GM19452 (cell line): ENCODE data around the gene ARHGEF4.

Source experiments
- ATAC-seq: cut with Tn5 transposase; IDR thresholded peaks from one replicate; pipeline ENCODE4 v1.9.1; 2021; ENCODE audit not compliant: unreplicated experiment

ARHGEF4 gene

DNA sequence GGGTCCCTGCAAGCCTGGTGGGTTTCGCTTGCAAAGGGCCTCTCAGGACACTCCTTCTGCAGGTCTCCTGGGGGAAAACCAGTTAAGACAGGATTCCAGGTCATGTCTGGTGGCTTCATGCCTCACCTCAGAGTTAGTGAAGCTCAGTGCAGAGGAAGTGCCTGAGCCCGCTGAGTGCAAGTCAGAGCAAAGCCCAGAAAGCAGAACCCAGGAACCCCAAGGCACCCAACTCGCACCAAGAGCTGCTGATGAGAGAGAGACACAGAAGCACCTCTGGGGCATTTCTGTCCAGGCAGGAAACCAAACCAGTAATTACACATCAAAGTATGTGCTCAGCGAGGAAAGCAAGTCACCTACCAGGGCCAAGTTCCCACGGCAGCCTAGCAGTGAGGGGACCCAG lies 78.4 kb downstream of the ARHGEF4 start:
- no peak for ATAC-seq

- no peak for ATAC-seq
Observed at GRCh38 chr2:130915595-130916437, 79.1 kb downstream of the ARHGEF4 start.

- ATAC-seq: no peak
Observed at GRCh38 chr2:130916438-130916705, 79.7 kb downstream of the ARHGEF4 start.

DNA sequence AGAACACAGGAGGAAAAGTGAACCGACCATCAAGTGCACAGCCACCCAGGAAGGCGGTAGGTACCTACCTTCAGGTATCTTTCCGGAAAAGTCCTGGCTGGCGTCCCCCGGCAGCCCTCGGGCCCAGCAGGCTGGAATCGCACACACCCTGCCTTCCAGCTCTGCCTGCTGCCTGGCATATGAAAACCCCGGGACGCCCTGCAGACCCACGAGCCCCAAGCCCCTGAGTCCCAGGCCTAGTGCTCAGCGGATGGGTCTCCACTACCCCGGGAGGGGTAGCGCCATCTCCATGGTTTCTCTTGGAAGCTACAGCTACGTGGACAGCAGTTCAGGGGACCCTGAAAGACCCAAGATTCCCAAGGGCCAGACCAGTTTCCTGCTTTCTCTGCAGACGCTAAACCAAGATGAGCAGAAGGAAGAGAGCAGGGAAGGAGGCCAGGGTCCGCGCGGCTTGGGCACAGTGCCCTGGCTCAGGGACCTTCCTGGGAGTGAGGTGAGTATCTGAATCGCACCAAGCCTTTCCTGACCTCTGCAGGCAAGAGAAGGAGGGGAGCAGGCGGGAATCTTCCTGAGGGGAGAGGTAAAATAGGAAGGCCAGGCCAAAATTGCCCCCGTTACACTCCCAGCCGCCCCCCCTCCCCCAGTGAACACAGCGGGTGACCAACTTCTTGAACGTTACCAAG lies 80.4 kb downstream of the ARHGEF4 start:
- no peak for ATAC-seq

GRCh38 chr2:130918393-130918792 lies 81.7 kb downstream of the ARHGEF4 start:
- no peak for ATAC-seq

DNA sequence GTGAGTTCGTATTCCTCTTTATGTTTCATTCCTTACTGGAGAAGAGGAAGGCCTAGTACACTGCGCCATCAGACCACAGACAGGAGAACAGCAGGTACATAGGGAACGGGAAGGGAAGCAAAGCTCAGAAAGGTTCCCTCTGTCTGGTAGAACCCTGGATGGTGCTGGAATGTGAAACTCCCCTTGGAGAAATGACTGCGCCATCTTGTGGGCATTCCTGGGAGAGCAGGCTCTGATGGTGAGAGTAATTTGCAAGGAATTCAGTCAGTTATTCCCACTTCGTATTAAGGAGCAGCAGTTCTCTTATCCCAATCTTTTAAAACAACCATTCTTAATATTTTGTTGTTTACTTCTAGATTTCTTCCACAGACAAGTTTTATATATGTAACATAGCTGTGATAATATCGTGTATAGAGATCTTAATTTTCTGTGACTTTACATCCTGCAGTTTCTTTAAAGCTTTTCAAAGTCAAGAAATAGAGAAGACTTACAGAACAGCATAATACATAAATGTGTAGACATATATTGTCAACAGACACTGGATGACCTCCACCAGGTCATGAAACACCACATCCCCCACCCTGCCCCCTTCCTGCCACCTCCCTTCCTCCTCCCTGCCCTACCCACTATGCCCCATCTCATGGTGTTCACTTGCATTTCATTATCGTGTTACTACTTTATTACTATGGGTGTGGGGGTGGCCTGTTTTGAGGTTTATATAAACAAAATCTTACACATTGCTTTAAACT lies 83.9 kb downstream of the ARHGEF4 start:
- ATAC-seq: no peak

DNA sequence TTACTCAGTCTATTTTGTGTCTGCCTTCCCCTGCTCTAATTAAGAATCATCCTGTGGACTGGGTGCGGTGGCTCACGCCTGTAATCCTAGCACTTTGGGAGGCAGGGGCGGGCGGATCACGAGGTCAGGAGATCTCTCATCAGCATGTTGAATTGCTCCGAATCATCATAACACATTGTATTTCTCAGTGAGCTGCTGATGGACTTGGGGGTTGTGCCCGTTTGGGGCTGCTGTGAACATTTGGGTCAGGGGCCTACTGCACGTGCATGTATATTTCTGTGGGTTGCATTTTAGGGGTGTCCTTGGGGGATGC lies 84.4 kb downstream of the ARHGEF4 start:
- no peak for ATAC-seq

DNA sequence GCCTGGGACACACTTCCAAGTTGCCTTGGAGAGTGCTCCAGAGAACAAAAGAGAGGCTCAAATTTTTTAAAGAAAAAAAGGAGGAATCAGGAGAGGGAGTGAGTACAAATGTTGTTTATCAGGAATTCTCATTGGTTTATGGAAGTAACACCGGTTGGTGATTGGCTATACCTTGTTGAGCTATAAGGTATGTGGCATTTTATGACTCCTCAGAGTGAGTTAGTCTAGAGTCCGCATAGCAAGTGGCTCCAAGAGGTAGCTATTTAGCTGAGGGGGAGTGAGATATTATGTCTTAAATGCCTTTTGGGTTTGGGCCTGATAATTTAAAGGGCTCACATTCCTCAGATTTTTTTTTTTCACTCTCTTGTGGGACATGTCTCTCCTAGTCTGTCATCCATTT lies 85.7 kb downstream of the ARHGEF4 start:
- ATAC-seq: no peak

- no peak for ATAC-seq
Observed at GRCh38 chr2:130928385-130928784, 91.7 kb downstream of the ARHGEF4 start.

GRCh38 chr2:130930740-130931659 lies 94.3 kb downstream of the ARHGEF4 start:
- no peak for ATAC-seq

- no peak for ATAC-seq
Observed at GRCh38 chr2:130933501-130933900, 96.8 kb downstream of the ARHGEF4 start.

DNA sequence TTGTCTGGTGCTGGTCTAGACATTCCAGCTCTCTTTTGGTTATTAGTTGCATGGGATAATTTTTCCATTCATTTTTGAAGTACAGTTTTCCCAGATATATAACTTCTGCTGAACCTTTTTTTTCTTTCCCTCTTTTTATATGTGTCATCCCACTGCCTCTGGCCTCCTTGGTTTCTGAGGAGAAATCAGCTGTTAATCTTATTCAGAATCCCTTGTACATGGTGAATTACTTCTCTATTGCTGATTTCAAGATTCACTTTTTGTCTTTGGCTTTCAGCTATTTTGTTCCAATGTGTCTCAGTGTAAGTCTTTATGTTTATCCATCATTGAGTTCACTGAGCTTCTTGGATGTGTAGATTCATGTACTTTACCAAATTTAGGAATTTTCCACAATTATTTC lies 99.7 kb downstream of the ARHGEF4 start:
- ATAC-seq: no peak

DNA sequence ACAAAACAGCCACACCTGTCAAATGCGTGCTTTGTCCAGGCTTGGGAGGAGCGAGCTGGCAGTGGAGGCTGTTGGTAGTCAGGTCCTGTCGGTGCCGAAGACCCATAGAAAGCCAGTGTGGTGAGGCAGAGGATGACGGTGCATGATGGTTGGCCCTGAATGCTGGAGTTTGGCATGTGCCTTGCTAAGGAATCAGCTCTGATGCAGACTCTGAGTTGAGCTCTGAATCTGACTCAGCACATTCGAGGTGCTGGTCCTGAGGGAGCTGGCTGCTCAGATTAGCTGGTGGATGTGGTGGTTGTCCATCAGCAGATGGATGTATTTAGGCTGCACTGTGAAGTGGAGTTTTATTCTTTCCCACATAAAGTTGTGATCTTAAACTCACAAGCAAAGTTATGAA lies 111.3 kb downstream of the ARHGEF4 start:
- ATAC-seq: no peak

GRCh38 chr2:130949954-130950353 lies 113.2 kb downstream of the ARHGEF4 start:
- ATAC-seq: no peak

GRCh38 chr2:130951018-130951417 lies 114.3 kb downstream of the ARHGEF4 start:
- ATAC-seq: peak; percentile 80

DNA sequence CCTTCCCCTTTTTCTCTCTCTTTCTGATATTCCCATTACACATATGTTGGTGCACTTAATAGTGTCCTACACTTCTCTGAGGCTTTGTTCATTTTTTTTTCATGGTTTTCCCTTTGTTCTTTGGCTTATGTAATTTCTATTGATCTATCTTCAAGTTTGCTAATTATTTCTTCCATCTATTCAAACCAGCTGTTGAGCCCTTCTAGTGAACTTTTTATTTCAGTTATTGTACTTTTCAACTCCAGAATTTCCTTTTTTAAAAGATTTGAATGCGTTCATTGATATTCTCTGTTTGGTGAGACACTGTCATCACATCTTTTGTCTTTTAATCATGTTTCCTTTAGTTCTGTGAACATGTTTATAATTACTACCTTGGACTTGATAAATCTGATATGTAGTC lies 118.2 kb downstream of the ARHGEF4 start:
- ATAC-seq: no peak

DNA sequence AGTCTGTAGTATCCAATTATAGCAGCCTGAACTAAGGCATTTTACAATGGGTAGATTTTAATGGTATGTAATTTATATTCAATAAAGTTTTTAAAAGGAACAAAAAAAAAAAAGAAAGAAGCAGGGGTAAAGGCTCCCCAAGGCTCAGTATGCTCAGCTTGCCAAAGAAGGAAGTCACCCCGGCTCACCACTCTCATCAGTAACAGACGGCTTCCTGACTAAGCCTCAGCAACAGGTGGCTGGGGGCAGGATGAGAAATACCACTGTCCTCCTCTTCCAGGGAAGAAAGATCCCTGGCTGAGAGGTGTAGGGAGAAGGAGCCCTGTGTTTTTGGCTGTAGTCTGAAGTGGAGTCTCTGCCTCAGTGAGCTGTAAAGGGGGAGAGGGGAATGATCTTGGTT lies 121.2 kb downstream of the ARHGEF4 start:
- ATAC-seq: no peak

DNA sequence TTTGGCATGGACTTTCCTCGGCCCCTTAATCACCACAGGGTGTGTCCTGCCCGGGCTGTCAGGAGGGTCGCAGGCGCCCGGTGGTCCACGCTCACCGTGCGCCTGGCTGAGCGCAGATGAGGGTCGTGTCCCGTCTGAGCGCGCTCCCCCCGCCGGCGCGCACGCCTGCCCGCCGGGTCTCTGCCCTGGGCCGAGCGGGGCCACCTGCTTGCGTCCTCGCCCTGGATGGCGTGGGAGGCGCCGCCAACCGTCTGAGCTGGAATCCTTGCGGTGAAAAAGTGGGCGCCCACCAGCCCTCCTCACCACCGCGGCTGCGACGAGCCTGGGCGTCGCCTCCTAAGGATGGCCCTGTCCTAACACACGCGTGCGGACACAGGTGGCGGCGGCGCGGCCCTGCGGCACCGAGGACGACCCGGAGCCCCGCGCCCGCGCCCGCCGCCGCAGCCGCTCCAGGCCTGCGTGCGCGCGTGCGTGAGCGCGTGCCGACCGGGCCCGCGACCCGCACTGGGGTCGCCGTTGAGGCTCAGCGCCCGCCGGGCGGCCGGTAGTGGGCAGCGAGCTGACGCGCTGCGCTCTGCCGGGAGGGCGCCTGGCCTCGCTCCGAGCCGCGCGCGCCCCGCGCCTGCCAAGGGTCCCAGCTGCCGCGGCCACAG lies 126.6 kb downstream of the ARHGEF4 start:
- ATAC-seq: no peak

DNA sequence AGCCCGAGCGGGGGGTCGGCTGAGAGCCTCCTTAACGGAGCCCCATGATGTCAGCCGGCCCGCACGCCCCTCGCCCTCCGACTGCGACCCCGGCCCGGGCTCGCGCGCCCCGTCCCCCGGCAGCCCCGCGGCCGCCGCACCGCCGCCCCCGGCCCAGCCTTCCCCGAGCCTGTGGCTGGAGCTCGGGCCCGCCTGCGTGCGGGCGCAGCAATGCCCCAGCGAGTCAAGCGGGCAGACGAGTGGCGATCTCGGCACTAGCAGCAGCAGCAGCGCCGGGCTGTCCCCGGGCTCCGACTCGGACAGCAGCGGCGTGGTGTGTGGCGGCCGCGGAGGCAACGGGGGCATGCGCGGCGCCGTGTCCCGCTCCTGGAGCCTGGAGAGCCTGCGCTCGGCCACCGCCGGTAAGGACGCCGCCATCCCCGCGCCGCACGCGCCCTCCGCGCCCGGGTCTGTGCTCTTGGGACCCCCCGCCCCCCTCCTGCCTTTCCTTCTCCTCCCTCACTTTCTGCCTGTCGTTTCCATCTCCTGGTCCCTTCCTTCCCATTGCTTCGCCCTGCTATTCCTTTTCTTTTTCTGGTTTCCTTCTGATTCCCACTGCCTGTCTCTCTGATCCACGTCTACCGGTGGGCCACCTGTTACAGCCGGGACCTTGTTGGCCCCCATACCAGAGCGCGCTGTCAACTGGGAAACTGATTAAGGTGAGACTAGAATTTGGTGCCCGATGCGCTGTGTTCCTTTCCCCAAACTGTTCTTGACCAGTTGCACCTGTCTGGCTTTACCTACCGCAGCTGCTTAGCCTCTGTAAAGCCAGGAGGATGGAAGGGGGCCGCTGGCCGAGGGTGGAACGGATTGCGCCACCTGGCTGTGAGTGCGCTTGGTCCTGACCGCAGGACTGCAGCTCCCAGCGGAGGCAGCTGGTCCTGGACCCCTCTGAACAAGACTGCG lies 127.4 kb downstream of the ARHGEF4 start:
- ATAC-seq: no peak

DNA sequence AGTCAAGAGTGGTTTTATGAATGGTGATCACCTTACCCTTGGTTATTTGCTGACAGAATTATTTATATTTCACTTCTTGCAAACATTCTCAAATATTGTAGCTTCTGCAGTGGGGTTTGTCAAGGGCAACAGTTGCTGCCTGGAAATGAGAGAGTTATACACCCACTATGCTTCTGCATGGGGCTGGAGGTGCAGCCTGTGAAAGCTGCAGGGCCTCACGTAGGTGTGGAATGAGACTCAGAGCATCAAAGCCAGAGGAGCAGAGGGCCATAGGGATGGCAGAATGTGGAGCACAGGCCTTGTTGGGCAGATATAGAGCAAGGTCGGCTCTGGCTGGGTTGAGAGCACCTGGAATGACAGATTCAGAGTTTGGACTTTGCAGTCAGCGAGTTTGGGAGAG lies 128.2 kb downstream of the ARHGEF4 start:
- no peak for ATAC-seq
